Activated T-cell treated with anti-CD3 and anti-CD28 coated beads, Interleukin-2, amount 50 U/mL, for 48 hours (primary cell): ENCODE data around the gene THADA.

Experiments
- DNase-seq, 2 experiments: peaks; one replicate each; pipeline ENCODE4 v3.0.0-alpha.2; 2020

THADA gene

GRCh38 chr2:43217228-43218154 lies 378.3 kb downstream of the THADA start:
- DNase-seq, result no peak

GRCh38 chr2:43216629-43217028 lies 379.2 kb downstream of the THADA start:
- no peak for DNase-seq

- DNase-seq, result no peak
Measured at GRCh38 chr2:43215673-43216255, 380.1 kb downstream of the THADA start.

- DNase-seq, result no peak
Measured at GRCh38 chr2:43214253-43214652, 381.6 kb downstream of the THADA start.

- DNase-seq, result no peak
Measured at GRCh38 chr2:43212931-43213330, 382.9 kb downstream of the THADA start.

GRCh38 chr2:43212216-43212835 lies 383.5 kb downstream of the THADA start:
- no peak for DNase-seq

GRCh38 chr2:43210467-43211303 lies 385.2 kb downstream of the THADA start:
- peak; percentile 54 to 62 for DNase-seq

- DNase-seq, result no peak
Measured at GRCh38 chr2:43210125-43210466, 385.7 kb downstream of the THADA start.

GRCh38 chr2:43209204-43209717 lies 386.6 kb downstream of the THADA start:
- DNase-seq, result no peak

GRCh38 chr2:43207553-43208300 lies 388.1 kb downstream of the THADA start:
- DNase-seq, result no peak

- DNase-seq, result no peak
Measured at GRCh38 chr2:43206602-43207001, 389.2 kb downstream of the THADA start.

- no peak for DNase-seq
Measured at GRCh38 chr2:43203373-43203772, 392.5 kb downstream of the THADA start.

GRCh38 chr2:43202289-43202688 lies 393.5 kb downstream of the THADA start:
- no peak for DNase-seq

GRCh38 chr2:43201497-43201896 lies 394.3 kb downstream of the THADA start:
- DNase-seq, result no peak

GRCh38 chr2:43201016-43201415 lies 394.8 kb downstream of the THADA start:
- no peak for DNase-seq

GRCh38 chr2:43199492-43200488 lies 396.0 kb downstream of the THADA start:
- DNase-seq, result no peak

- no peak for DNase-seq
Measured at GRCh38 chr2:43198263-43198662, 397.6 kb downstream of the THADA start.

GRCh38 chr2:43197588-43197896 lies 398.3 kb downstream of the THADA start:
- DNase-seq, result no peak

GRCh38 chr2:43196768-43197587 lies 398.9 kb downstream of the THADA start:
- DNase-seq, result peak; percentile 48 to 52
